Neural cell (in vitro differentiated cells): ENCODE data around the gene WIPF3. TPM values are rescaled to one million over a fixed set of nuclear protein-coding genes. Genes with fewer than 3 reads are reported as not detected.

Experiments
- H2AFZ ChIP-seq: fragments of 200-600, 300-800 bp; sonication (generic), shearing (Covaris generic); 2 replicates; pipeline ENCODE4 v1.6.0; 2014; ENCODE audit warnings: low read depth, mild to moderate bottlenecking, antibody characterized with exemption, low read length, moderate library complexity
- H3F3A ChIP-seq: fragments of 200-600 bp; shearing (Covaris generic); 2 replicates; pipeline ENCODE4 v1.6.1; 2016; ENCODE audit warnings: mild to moderate bottlenecking, moderate library complexity, mixed read lengths, antibody characterized with exemption, low read length; ENCODE audit not compliant: insufficient read depth, poor library complexity, severe bottlenecking
- H3K27ac ChIP-seq: fragments of 200-600, 300-800 bp; sonication (generic), shearing (Covaris generic); 2 replicates; pipeline ENCODE4 v1.5.1; 2014; ENCODE audit warnings: mild to moderate bottlenecking, low read length, moderate library complexity
- H3K27me3 ChIP-seq: fragments of 300-800, 200-600 bp; sonication (generic), shearing (Covaris generic); 2 replicates; pipeline ENCODE4 v1.6.0; 2014; ENCODE audit warnings: mild to moderate bottlenecking, low read depth, low read length, moderate library complexity; ENCODE audit not compliant: insufficient read depth
- H3K36me3 ChIP-seq: fragments of 300-800, 200-600 bp; sonication (generic), shearing (Covaris generic); 2 replicates; pipeline ENCODE4 v1.5.1; 2014; ENCODE audit warnings: mild to moderate bottlenecking, antibody characterized with exemption, low read length, moderate library complexity; ENCODE audit not compliant: insufficient read depth
- H3K4me2 ChIP-seq: fragments of 300-800, 200-600 bp; sonication (generic), shearing (Covaris generic); 2 replicates; pipeline ENCODE4 v1.6.0; 2014; ENCODE audit warnings: mild to moderate bottlenecking, low read length
- H3K4me3 ChIP-seq: fragments of 300-800, 200-600 bp; sonication (generic), shearing (Covaris generic); 2 replicates; pipeline ENCODE4 v1.5.1; 2014; ENCODE audit warnings: mild to moderate bottlenecking, low read length, moderate library complexity
- H3K79me2 ChIP-seq: fragments of 200-600 bp; shearing (Covaris generic); replicated peaks from 2 replicates; pipeline ENCODE4 v1.6.0; 2014; ENCODE audit warnings: mild to moderate bottlenecking, low read length, moderate library complexity; ENCODE audit not compliant: insufficient read depth
- H3K9ac ChIP-seq: fragments of 300-800, 200-600 bp; sonication (generic), shearing (Covaris generic); 2 replicates; pipeline ENCODE4 v1.6.1; 2016; ENCODE audit warnings: mild to moderate bottlenecking, low read length, mixed read lengths
- H3K9me2 ChIP-seq: fragments of 200-600 bp; shearing (Covaris generic); 2 replicates; pipeline ENCODE4 v1.6.1; 2016; ENCODE audit warnings: mild to moderate bottlenecking, low read length, mixed read lengths; ENCODE audit not compliant: insufficient read depth
- H3K9me3 ChIP-seq: fragments of 200-600, 300-800 bp; sonication (generic), shearing (Covaris generic); 2 replicates; pipeline ENCODE4 v1.6.1; 2016; ENCODE audit warnings: mild to moderate bottlenecking, mixed run types, low read length, moderate library complexity, mixed read lengths
- H4K20me1 ChIP-seq: fragments of 200-600 bp; shearing (Covaris generic); 2 replicates; pipeline ENCODE4 v1.6.1; 2016; ENCODE audit warnings: mild to moderate bottlenecking, mixed run types; ENCODE audit not compliant: insufficient read depth
- CTCF ChIP-seq: fragments of 450-650 bp; IDR thresholded peaks from 2 replicates; pipeline ENCODE4 v1.5.1; 2014; ENCODE audit warnings: antibody characterized with exemption, mild to moderate bottlenecking, moderate library complexity; ENCODE audit not compliant: poor library complexity, severe bottlenecking
- EP300 ChIP-seq: fragments of 450-650 bp; conservative IDR thresholded peaks from 2 replicates; pipeline ENCODE4 v1.6.1; 2014; ENCODE audit warnings: antibody characterized with exemption, mild to moderate bottlenecking, moderate library complexity; ENCODE audit not compliant: poor library complexity, severe bottlenecking
- EZH2 ChIP-seq: fragments of 200-600, 300-800 bp; shearing (Covaris generic), sonication (generic); IDR thresholded peaks from 2 replicates; pipeline ENCODE4 v1.6.1; 2014; ENCODE audit warnings: antibody characterized with exemption, low read length, borderline replicate concordance, mild to moderate bottlenecking; ENCODE audit not compliant: insufficient read depth, poor library complexity, severe bottlenecking
- MXI1 ChIP-seq: fragments of 450-650 bp; conservative IDR thresholded peaks from 2 replicates; pipeline ENCODE4 v1.6.1; 2014; ENCODE audit warnings: antibody characterized with exemption, mild to moderate bottlenecking; ENCODE audit not compliant: poor library complexity, severe bottlenecking
- POLR2AphosphoS5 ChIP-seq: IDR thresholded peaks from 2 replicates; pipeline ENCODE4 v1.6.1; 2012
- RAD21 ChIP-seq: fragments of 450-650 bp; conservative IDR thresholded peaks from 2 replicates; pipeline ENCODE4 v1.6.1; 2014; ENCODE audit warnings: antibody characterized with exemption, mild to moderate bottlenecking, moderate library complexity
- REST ChIP-seq: IDR thresholded peaks from 2 replicates; pipeline ENCODE4 v1.6.1; 2012; ENCODE audit warnings: borderline replicate concordance
- SMC3 ChIP-seq: fragments of 450-650 bp; conservative IDR thresholded peaks from 2 replicates; pipeline ENCODE4 v1.6.1; 2014; ENCODE audit warnings: antibody characterized with exemption, mild to moderate bottlenecking, moderate library complexity; ENCODE audit not compliant: poor library complexity
- TAF1 ChIP-seq: IDR thresholded peaks from 2 replicates; pipeline ENCODE4 v1.6.1; 2012; ENCODE audit warnings: low read depth
- polyA plus RNA-seq: library from polyadenylated mRNA; depleted of rRNA; stranded (reverse); fragments of >200 nt; gene quantifications from 2 replicates; pipeline ENCODE4 v1.2.3, GENCODE V29; 2014

WIPF3 gene
- polyA plus RNA-seq, 1 donor from 2014 or later = 3.8 TPM

- Histone ChIP-seq H3K9me2 (no peaks in the 10 kb centered on the region), H2AFZ (no peak overlapping the region), H3K4me2 (no peak overlapping the region), H3K79me2 (no peaks in the 10 kb centered on the region), H3F3A (no peaks in the 10 kb centered on the region), H3K27ac (no peak overlapping the region), H3K9ac (no peak overlapping the region), H3K36me3 (no peaks in the 10 kb centered on the region), H3K4me3 (no peak overlapping the region), H4K20me1 (no peaks in the 10 kb centered on the region), H3K9me3 (no peaks in the 10 kb centered on the region), H3K27me3 (no peaks in the 10 kb centered on the region)
- no peak for TF ChIP-seq POLR2AphosphoS5
- no peak for TF ChIP-seq EZH2
- TF ChIP-seq SMC3 = no peak
- TF ChIP-seq MXI1 = no peak
- TF ChIP-seq RAD21 = no peak
- TF ChIP-seq REST = no peak
- no peak for TF ChIP-seq EP300
- TF ChIP-seq CTCF = no peak
These were observed 51.3 kb downstream of the WIPF3 start for GRCh38 chr7:29857654-29858053.

GRCh38 chr7:29858191-29858951 is 52.1 kb downstream of the WIPF3 start:
- Histone ChIP-seq H3K4me2 (no peak overlapping the region), H3K27ac (no peak overlapping the region), H3K79me2 (no peaks in the 10 kb centered on the region), H3K9me3 (no peaks in the 10 kb centered on the region), H3K27me3 (no peaks in the 10 kb centered on the region), H3K4me3 (no peak overlapping the region), H3K36me3 (no peaks in the 10 kb centered on the region), H2AFZ (no peak overlapping the region), H3K9me2 (no peaks in the 10 kb centered on the region), H3F3A (no peaks in the 10 kb centered on the region), H4K20me1 (no peaks in the 10 kb centered on the region), H3K9ac (no peak overlapping the region)
- TF ChIP-seq EZH2 (no peak), RAD21 (no peak), TAF1 (no peak), MXI1 (no peak), SMC3 (no peak), EP300 (no peak), POLR2AphosphoS5 (no peak), CTCF (no peak), REST (no peak)
